ENCODE measurements around the gene REG1B.

GRCh38 chr2:79065201-79065600 lies 22.6 kb downstream of the REG1B start:
- TF ChIP-seq CTCF (IDR thresholded peaks at IDR 0.05; ENCODE audit: extremely low read depth in 1 of 2, insufficient read depth in 1 of 2, low read depth in 1 of 2, low read length in 2 of 2): no peak
- TF ChIP-seq POLR2AphosphoS5 (IDR thresholded peaks at IDR 0.05; ENCODE audit: insufficient read depth, low read depth, low read length): no peak
- no peak for TF ChIP-seq POLR2A (IDR thresholded peaks at IDR 0.05; ENCODE audit: low read depth, low read length)
- TF ChIP-seq MYC (IDR thresholded peaks at IDR 0.05; ENCODE audit: low read depth, low read length): no peak
- no peak for TF ChIP-seq EZH2 (IDR thresholded peaks at IDR 0.05; ENCODE audit: borderline replicate concordance, low read depth, low read length, severe bottlenecking)
- no peak for TF ChIP-seq MAX (IDR thresholded peaks at IDR 0.05; ENCODE audit: insufficient read depth, insufficient read length)
- no peak for TF ChIP-seq FOS (IDR thresholded peaks at IDR 0.05; ENCODE audit: borderline replicate concordance, insufficient read depth, low read length)
- no peak for TF ChIP-seq GATA2 (IDR thresholded peaks at IDR 0.05; ENCODE audit: insufficient read depth, insufficient read length, low read depth, low read length)
